Measurements from ENCODE around the gene THOC5. TPM values are rescaled to one million over a fixed set of nuclear protein-coding genes. Genes with fewer than 3 reads are reported as not detected.

Gene THOC5
- total RNA-seq, 1 donor from 2014 or later, result 73.2 TPM

DNA sequence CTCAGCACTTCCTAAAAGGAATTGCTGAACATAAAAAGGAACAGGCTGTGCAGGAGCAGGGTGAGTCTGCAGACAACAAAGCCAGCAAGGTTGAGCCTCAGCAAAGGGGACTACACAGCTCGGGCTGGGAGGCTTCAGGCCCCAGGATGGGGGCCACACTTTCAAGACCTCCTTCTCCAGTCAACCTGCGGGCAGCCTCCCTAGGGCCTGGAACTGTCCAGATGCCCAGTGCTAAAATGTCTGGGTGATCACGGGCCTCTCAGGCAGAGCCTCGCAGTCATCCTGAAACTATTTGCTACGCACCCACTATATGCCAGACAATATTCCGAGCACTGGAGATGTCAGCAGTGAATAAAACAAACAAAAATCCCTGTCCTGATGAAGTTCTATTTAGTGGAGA is 77.4 kb downstream of the THOC5 start:
- H3K9me3 Mint-ChIP-seq, result no peaks in the 10 kb centered on the region
- DNase-seq (ENCODE audit: low read depth, low spot score), result no peak
- peaks cover 12% of the 10 kb centered on the region for H3K4me1 Mint-ChIP-seq
- H3K4me3 Mint-ChIP-seq, result no peak overlapping the region
- no peak overlapping the region for H3K27ac Mint-ChIP-seq (ENCODE audit: unreplicated experiment)
- TF ChIP-seq, protein P1, sequence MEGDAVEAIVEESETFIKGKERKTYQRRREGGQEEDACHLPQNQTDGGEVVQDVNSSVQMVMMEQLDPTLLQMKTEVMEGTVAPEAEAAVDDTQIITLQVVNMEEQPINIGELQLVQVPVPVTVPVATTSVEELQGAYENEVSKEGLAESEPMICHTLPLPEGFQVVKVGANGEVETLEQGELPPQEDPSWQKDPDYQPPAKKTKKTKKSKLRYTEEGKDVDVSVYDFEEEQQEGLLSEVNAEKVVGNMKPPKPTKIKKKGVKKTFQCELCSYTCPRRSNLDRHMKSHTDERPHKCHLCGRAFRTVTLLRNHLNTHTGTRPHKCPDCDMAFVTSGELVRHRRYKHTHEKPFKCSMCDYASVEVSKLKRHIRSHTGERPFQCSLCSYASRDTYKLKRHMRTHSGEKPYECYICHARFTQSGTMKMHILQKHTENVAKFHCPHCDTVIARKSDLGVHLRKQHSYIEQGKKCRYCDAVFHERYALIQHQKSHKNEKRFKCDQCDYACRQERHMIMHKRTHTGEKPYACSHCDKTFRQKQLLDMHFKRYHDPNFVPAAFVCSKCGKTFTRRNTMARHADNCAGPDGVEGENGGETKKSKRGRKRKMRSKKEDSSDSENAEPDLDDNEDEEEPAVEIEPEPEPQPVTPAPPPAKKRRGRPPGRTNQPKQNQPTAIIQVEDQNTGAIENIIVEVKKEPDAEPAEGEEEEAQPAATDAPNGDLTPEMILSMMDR (conservative IDR thresholded peaks at IDR 0.05), result no peak
- H3K36me3 Mint-ChIP-seq (ENCODE audit: low read depth), result no peaks in the 10 kb centered on the region
- H3K27me3 Mint-ChIP-seq (ENCODE audit: low read depth), result peaks cover 91% of the 10 kb centered on the region

DNA sequence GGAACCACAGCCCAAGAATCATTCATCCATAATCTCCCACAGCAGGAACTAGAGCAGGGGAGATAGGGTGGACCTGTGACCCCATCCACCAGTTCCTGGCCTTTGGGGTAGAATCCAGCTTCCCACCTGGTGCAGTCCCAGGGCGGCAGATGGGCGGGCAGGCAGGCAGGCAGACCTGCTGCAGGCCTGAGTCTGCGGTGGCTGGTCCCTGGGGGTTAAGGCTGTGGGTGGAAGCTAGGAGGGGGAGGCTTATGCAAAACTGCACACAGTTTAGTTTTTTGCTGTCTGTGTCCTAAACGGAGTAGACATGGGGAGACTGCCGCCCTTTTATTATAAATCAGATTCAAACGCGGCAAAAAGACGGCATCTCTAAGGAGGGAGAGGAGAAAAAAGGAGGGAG is 78.0 kb downstream of the THOC5 start:
- DNase-seq (ENCODE audit: low read depth, low spot score), result no peak
- no peaks in the 10 kb centered on the region for H3K9me3 Mint-ChIP-seq
- peaks cover 11% of the 10 kb centered on the region for H3K4me1 Mint-ChIP-seq
- H3K36me3 Mint-ChIP-seq (ENCODE audit: low read depth), result no peaks in the 10 kb centered on the region
- peak overlapping the region; percentile 12 for H3K27ac Mint-ChIP-seq (ENCODE audit: unreplicated experiment)
- peaks cover 93% of the 10 kb centered on the region for H3K27me3 Mint-ChIP-seq (ENCODE audit: low read depth)
- H3K4me3 Mint-ChIP-seq, result no peak overlapping the region
- TF ChIP-seq, protein P1 (conservative IDR thresholded peaks at IDR 0.05), result no peak

DNA sequence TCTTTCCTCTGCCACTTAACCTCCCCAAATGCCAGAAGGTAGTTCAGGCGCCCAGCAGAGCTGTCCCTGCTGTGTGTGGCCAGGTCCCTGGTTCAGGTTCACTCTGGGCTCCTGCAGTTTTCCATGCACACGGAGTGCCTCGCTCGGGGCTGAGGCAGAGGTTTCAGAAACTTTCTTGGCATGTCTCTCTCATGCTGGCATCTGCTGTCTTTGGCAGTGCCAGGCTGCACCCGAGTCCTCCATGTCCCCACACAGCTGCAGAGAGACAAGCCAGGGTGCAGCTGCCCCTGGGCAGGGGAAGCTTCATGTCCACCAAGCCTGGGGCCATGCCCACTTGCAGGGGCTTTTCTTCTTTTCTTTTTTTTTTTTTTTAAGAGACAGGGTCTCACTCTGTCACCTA is 80.6 kb downstream of the THOC5 start:
- H3K36me3 Mint-ChIP-seq (ENCODE audit: low read depth), result no peaks in the 10 kb centered on the region
- no peak for DNase-seq (ENCODE audit: low read depth, low spot score)
- H3K27ac Mint-ChIP-seq (ENCODE audit: unreplicated experiment), result no peak overlapping the region
- peaks cover 9% of the 10 kb centered on the region for H3K4me1 Mint-ChIP-seq
- H3K9me3 Mint-ChIP-seq, result no peaks in the 10 kb centered on the region
- peaks cover 95% of the 10 kb centered on the region for H3K27me3 Mint-ChIP-seq (ENCODE audit: low read depth)
- TF ChIP-seq, protein P1 (conservative IDR thresholded peaks at IDR 0.05), result no peak
- no peak overlapping the region for H3K4me3 Mint-ChIP-seq

DNA sequence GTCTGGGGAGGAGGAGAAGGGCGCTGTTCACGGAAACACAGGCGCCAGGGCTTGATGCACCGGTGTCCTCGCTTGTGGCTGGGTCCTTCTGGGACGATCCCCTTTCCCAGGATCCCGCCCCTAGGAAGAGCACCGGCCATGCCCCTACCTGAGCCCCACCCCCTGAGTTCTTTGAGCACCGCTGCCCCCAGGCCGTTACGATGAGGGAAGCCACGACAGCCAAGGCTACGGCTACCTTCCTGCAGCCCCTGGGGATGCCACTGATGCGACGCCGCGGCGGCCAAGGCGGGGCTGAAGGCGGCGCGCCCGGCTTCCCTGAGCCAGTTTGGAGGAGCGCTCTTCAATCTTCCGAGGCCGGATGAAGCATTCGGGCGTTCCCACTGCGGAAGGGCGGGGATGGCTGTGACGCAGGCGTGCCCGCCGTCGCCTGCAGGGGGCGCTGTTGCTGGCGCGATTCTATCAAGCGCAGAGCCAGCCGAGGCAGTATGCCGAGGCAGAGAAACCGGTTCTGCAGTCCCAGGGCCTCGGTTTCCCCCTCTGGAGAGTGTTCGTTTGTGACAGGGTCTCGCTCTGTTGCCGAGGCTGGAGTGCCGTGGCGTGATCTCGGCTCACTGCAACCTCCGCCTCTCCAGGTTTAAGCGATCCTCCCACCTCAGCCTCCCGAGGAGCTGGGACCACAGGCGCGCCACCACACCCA is 83.2 kb downstream of the THOC5 start:
- Mint-ChIP-seq H3K27me3 (ENCODE audit: low read depth) (peaks cover 84% of the 10 kb centered on the region), H3K4me3 (peak overlapping the region; percentile 48), H3K4me1 (peaks cover 9% of the 10 kb centered on the region), H3K9me3 (no peaks in the 10 kb centered on the region), H3K27ac (ENCODE audit: unreplicated experiment) (no peak overlapping the region), H3K36me3 (ENCODE audit: low read depth) (no peaks in the 10 kb centered on the region)
- TF ChIP-seq, protein P1 (conservative IDR thresholded peaks at IDR 0.05), result peak; percentile 99
- DNase-seq (ENCODE audit: low read depth, low spot score), result peak; percentile 87

DNA sequence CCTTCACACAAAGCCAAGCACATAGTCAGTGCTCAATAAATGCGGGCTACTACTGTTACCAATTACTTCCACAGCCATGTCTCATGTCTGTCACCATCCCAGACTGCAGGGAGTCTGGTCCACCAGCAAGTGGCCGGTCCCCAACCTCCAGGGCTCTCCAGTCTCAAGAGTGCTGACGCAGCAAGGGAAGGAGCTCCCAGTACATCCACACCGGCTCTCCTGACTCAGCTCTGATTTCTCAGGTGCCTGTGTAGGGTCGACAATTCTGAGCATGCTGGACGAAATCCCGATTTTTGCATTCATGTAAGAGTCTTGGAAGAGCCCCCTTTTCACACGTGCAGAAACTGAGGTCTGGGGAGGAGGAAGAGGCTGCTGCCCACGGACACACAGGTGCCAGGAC is 83.8 kb downstream of the THOC5 start:
- Mint-ChIP-seq H3K4me3 (peak overlapping the region; percentile 48), H3K9me3 (no peaks in the 10 kb centered on the region), H3K36me3 (ENCODE audit: low read depth) (no peaks in the 10 kb centered on the region), H3K27ac (ENCODE audit: unreplicated experiment) (no peak overlapping the region), H3K4me1 (peaks cover 9% of the 10 kb centered on the region), H3K27me3 (ENCODE audit: low read depth) (peaks cover 80% of the 10 kb centered on the region)
- no peak for DNase-seq (ENCODE audit: low read depth, low spot score)
- TF ChIP-seq, protein P1 (conservative IDR thresholded peaks at IDR 0.05), result no peak
